ENCODE data around the gene IFNA6.

IFNA6 gene

GRCh38 chr9:21316032-21316842 is 34.5 kb downstream of the IFNA6 start:
- no peak overlapping the region for H3K4me3 ChIP-seq (ENCODE audit: low read length)
- no peak for TF ChIP-seq CTCF (conservative IDR thresholded peaks at IDR 0.05; ENCODE audit: low read length)
- no peak for DNase-seq (ENCODE audit: low read depth)

GRCh38 chr9:21314152-21314551 is 36.5 kb downstream of the IFNA6 start:
- H3K4me3 ChIP-seq (ENCODE audit: low read length): no peak overlapping the region
- TF ChIP-seq CTCF (conservative IDR thresholded peaks at IDR 0.05; ENCODE audit: low read length): no peak
- DNase-seq (ENCODE audit: low read depth): peak; percentile 9

- no peak for TF ChIP-seq CTCF (conservative IDR thresholded peaks at IDR 0.05; ENCODE audit: low read length)
- no peak for DNase-seq (ENCODE audit: low read depth)
- no peak overlapping the region for H3K4me3 ChIP-seq (ENCODE audit: low read length)
Measured at GRCh38 chr9:21311889-21312288, 38.8 kb downstream of the IFNA6 start.

- DNase-seq (ENCODE audit: low read depth): no peak
- no peak within 1 kb of the TSS for H3K4me3 ChIP-seq (ENCODE audit: low read length)
- TF ChIP-seq CTCF (conservative IDR thresholded peaks at IDR 0.05; ENCODE audit: low read length): no peak
Measured at GRCh38 chr9:21305213-21305612, 45.5 kb downstream of the IFNA6 start, which contains the start of gene IFNA5. TSS of gene IFNA5 (minus strand) at chr9:21305313. CDS start at chr9:21305256, 57 bp downstream.
